HL-60 (cell line): ENCODE results near the gene RPL10.

Experiments used
- CTCF ChIP-seq: IDR thresholded peaks from one replicate; pipeline ENCODE4 v1.5.1; 2011; ENCODE audit warnings: low read length, control low read depth, inconsistent platforms; ENCODE audit not compliant: insufficient read depth
- POLR2AphosphoS5 ChIP-seq: IDR thresholded peaks from 2 replicates; pipeline ENCODE4 v1.6.1; 2012; ENCODE audit warnings: low read depth
- TF ChIP-seq, protein P1 (sequence below): IDR thresholded peaks from 2 replicates; pipeline ENCODE4 v1.6.1; 2012; ENCODE audit warnings: low read depth; ENCODE audit not compliant: insufficient replicate concordance

DNA sequence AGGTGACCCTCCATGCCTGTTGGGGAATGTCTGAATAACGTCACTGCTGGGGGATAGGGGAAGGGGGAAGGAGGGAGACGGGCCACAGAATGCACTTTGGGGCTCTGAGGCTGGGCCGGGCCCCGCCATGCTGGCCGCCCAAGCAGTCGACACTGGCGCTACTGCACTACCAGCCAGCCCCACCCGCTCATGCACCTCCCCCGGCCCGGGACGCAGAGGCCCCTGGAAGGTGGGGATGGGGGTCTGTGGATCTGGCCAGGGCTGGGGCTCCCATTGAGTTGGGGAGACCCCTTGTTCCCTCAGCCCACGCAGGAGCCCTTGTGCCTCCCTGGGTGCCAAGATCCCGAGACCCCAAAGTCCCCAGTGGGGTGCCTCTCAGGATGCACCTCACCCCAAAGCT, 41.6 kb upstream of the RPL10 start:
- TF ChIP-seq CTCF = no peak
- TF ChIP-seq POLR2AphosphoS5 = no peak
- TF ChIP-seq, protein P1, sequence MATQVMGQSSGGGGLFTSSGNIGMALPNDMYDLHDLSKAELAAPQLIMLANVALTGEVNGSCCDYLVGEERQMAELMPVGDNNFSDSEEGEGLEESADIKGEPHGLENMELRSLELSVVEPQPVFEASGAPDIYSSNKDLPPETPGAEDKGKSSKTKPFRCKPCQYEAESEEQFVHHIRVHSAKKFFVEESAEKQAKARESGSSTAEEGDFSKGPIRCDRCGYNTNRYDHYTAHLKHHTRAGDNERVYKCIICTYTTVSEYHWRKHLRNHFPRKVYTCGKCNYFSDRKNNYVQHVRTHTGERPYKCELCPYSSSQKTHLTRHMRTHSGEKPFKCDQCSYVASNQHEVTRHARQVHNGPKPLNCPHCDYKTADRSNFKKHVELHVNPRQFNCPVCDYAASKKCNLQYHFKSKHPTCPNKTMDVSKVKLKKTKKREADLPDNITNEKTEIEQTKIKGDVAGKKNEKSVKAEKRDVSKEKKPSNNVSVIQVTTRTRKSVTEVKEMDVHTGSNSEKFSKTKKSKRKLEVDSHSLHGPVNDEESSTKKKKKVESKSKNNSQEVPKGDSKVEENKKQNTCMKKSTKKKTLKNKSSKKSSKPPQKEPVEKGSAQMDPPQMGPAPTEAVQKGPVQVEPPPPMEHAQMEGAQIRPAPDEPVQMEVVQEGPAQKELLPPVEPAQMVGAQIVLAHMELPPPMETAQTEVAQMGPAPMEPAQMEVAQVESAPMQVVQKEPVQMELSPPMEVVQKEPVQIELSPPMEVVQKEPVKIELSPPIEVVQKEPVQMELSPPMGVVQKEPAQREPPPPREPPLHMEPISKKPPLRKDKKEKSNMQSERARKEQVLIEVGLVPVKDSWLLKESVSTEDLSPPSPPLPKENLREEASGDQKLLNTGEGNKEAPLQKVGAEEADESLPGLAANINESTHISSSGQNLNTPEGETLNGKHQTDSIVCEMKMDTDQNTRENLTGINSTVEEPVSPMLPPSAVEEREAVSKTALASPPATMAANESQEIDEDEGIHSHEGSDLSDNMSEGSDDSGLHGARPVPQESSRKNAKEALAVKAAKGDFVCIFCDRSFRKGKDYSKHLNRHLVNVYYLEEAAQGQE = no peak
